Osteocyte (in vitro differentiated cells): ENCODE data around the gene NTSR1. TPM values are rescaled to one million over a fixed set of nuclear protein-coding genes. Genes with fewer than 3 reads are reported as not detected.

Experiments
- DNase-seq: peaks from one replicate; pipeline ENCODE4 v3.0.0; 2021; ENCODE audit warnings: mixed read lengths; ENCODE audit not compliant: unreplicated experiment; ENCODE audit errors: extremely low spot score
- H3K27ac Mint-ChIP-seq: one replicate; pipeline ENCODE4 v1.8.0; 2021; ENCODE audit warnings: mild to moderate bottlenecking, mixed read lengths; ENCODE audit not compliant: unreplicated experiment
- H3K27me3 Mint-ChIP-seq: one replicate; pipeline ENCODE4 v1.8.0; 2021; ENCODE audit warnings: mixed read lengths; ENCODE audit not compliant: unreplicated experiment
- H3K36me3 Mint-ChIP-seq: one replicate; pipeline ENCODE4 v1.8.0; 2021; ENCODE audit warnings: mixed read lengths; ENCODE audit not compliant: unreplicated experiment
- H3K4me1 Mint-ChIP-seq: one replicate; pipeline ENCODE4 v1.8.0; 2021; ENCODE audit warnings: mixed read lengths; ENCODE audit not compliant: unreplicated experiment
- H3K4me3 Mint-ChIP-seq: one replicate; pipeline ENCODE4 v1.8.0; 2021; ENCODE audit warnings: mild to moderate bottlenecking, moderate library complexity, mixed read lengths; ENCODE audit not compliant: unreplicated experiment
- H3K9me3 Mint-ChIP-seq: one replicate; pipeline ENCODE4 v1.8.0; 2021; ENCODE audit warnings: mixed read lengths; ENCODE audit not compliant: unreplicated experiment
- CTCF ChIP-seq: fragments of 200-600 bp; sonication (generic); IDR thresholded peaks from 2 replicates; pipeline ENCODE4 v1.5.0; 2021; ENCODE audit warnings: antibody characterized with exemption, mild to moderate bottlenecking, moderate library complexity
- total RNA-seq: library from RNA; stranded (reverse); gene quantifications from 2 replicates; pipeline ENCODE4 v1.2.1, GENCODE V29; 2021

NTSR1 gene
- total RNA-seq, 1 donor from 2014 or later, result 0.11 TPM

DNA sequence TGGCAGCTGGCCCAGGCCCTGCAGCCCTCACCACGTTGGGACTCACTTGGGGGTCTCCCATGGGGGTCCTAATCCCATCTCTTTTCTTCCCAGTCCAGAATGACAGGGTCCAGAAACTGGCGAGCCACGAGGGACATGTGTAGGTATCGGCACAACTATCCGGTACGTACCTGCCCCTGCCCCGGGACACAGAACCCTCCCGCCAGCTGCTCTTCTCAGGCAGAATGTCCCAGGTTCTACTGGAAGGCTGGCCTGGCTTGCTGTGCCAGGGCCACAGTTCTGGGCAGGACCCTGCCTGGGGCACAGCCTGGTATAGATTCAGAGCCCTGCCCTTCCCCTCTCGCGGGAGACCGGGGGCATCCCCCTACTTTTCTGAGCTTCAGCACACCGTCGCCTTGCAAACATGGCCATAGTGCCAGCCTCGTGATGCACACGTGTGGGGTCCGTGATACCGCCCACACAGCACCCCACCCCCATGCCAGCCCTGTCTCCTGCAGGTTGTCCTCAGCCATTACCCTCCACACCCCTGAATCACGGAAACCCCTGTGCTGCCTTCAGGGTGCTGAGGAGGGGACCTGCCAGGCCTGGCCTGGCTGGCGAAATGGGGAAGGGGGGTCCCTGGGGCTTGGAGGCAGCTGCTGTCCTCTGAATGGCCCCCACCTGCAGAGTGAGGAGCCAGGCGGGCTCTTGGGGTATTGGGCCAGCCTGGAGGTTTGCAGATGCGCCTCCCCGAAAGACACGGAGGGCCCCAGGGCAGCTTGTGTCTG, 99.0 kb downstream of the NTSR1 start:
- Mint-ChIP-seq H3K27ac (no peak overlapping the region), H3K9me3 (no peaks in the 10 kb centered on the region), H3K27me3 (no peaks in the 10 kb centered on the region), H3K36me3 (peaks cover 9% of the 10 kb centered on the region), H3K4me3 (no peak overlapping the region), H3K4me1 (peaks cover 23% of the 10 kb centered on the region)
- no peak for DNase-seq
- no peak for TF ChIP-seq CTCF

GRCh38 chr20:62808211-62808865, 99.7 kb downstream of the NTSR1 start:
- peak overlapping the region; percentile 50 for H3K4me3 Mint-ChIP-seq

GRCh38 chr20:62809530-62810428, 101.1 kb downstream of the NTSR1 start:
- no peaks in the 10 kb centered on the region for H3K27me3 Mint-ChIP-seq
- H3K27ac Mint-ChIP-seq, result no peak overlapping the region
- no peak for DNase-seq
- no peak for TF ChIP-seq CTCF
- H3K4me1 Mint-ChIP-seq, result peaks cover 19% of the 10 kb centered on the region
- H3K4me3 Mint-ChIP-seq, result no peak overlapping the region
- H3K36me3 Mint-ChIP-seq, result peaks cover 11% of the 10 kb centered on the region
- H3K9me3 Mint-ChIP-seq, result no peaks in the 10 kb centered on the region

More at GRCh38 chr20:62808211-62808865, 99.7 kb downstream of the NTSR1 start:
- TF ChIP-seq CTCF, result peak; percentile 93
- Mint-ChIP-seq H3K36me3 (peaks cover 11% of the 10 kb centered on the region), H3K27me3 (no peaks in the 10 kb centered on the region), H3K9me3 (no peaks in the 10 kb centered on the region), H3K4me1 (peaks cover 23% of the 10 kb centered on the region), H3K27ac (peak overlapping the region; percentile 41)
- peak; percentile 93 for DNase-seq

GRCh38 chr20:62811320-62811719, 102.7 kb downstream of the NTSR1 start:
- Mint-ChIP-seq H3K27ac (no peak overlapping the region), H3K9me3 (no peaks in the 10 kb centered on the region), H3K4me3 (no peak overlapping the region), H3K4me1 (peaks cover 27% of the 10 kb centered on the region), H3K36me3 (peaks cover 11% of the 10 kb centered on the region), H3K27me3 (peaks cover 8% of the 10 kb centered on the region)
- no peak for TF ChIP-seq CTCF
- no peak for DNase-seq
